HL-60 (cell line): ENCODE measurements around the gene POLR1G.

ENCODE experiments used
- CTCF ChIP-seq: IDR thresholded peaks from one replicate; pipeline ENCODE4 v1.5.1; 2011; ENCODE audit warnings: low read length, control low read depth, inconsistent platforms; ENCODE audit not compliant: insufficient read depth
- GABPA ChIP-seq: IDR thresholded peaks from 2 replicates; pipeline ENCODE4 v1.6.1; 2012; ENCODE audit warnings: low read depth
- POLR2AphosphoS5 ChIP-seq: IDR thresholded peaks from 2 replicates; pipeline ENCODE4 v1.6.1; 2012; ENCODE audit warnings: low read depth
- REST ChIP-seq: IDR thresholded peaks from 2 replicates; pipeline ENCODE4 v1.6.1; 2012; ENCODE audit warnings: low read depth; ENCODE audit not compliant: insufficient replicate concordance
- SPI1 ChIP-seq: IDR thresholded peaks from 2 replicates; pipeline ENCODE4 v1.6.1; 2012; ENCODE audit warnings: low read depth, mild to moderate bottlenecking, borderline replicate concordance

GRCh38 chr19:45364696-45365095 is 41.7 kb upstream of the POLR1G start:
- TF ChIP-seq CTCF (no peak), POLR2AphosphoS5 (no peak), REST (no peak), SPI1 (no peak), GABPA (no peak)
